K562 (cell line): ENCODE measurements around the gene SETD3. TPM values are rescaled to one million over a fixed set of nuclear protein-coding genes. Genes with fewer than 3 reads are reported as not detected.

Source experiments
- ATAC-seq: fragments of 200-7000 bp; cut with Tn5 transposase; 3 replicates; pipeline ENCODE4 v1.9.1; 2020; ENCODE audit warnings: moderate library complexity
- BruUV-seq: library from RNA; stranded (reverse); fragments of 400-500 nt; replicated peaks from 2 replicates; lab custom pipeline; 2021; lab: Mats Ljungman, UMichigan
- CTCF ChIA-PET: fragments of 300-600 bp; formaldehyde crosslinking; extraction: SDS; loops from one replicate; lab custom pipeline; 2021; ENCODE audit warnings: low intra/inter-chr PET ratio; lab: Yijun Ruan, JAX
- POLR2A ChIA-PET: fragments of 300-600, 350-650 bp; sonication (Branson Sonifier 250); formaldehyde crosslinking; extraction: SDS; loops from one replicate; lab custom pipeline; 2021; ENCODE audit warnings: antibody characterized with exemption, inconsistent platforms; lab: Yijun Ruan, JAX
- DNase-seq, 4 experiments: peaks; one replicate each; pipeline versions ENCODE4 v3.0.0 to v3.0.0-alpha.2; 2011 to 2018; ENCODE audit warnings: low spot score in 3 of 4, mixed read lengths in 3 of 4; ENCODE audit errors: extremely low read depth in 1 of 4
- FAIRE-seq: peaks from 2 replicates; lab custom pipeline; 2011; peaks lifted over from hg19 to GRCh38; lab: Jason Lieb, UNC
- H2AFZ ChIP-seq: 2 replicates; pipeline ENCODE4 v1.6.0; 2011; ENCODE audit warnings: low read depth, low read length, control low read depth, inconsistent platforms
- H3K27ac ChIP-seq: fragments of 200-600 bp; 3 replicates; pipeline ENCODE4 v1.8.0; 2011; ENCODE audit warnings: low read depth, mild to moderate bottlenecking, control low read depth, inconsistent platforms, low read length, moderate library complexity, mixed read lengths; ENCODE audit errors: extremely low read depth
- H3K27me3 ChIP-seq, 2 experiments: fragments of 300-600 bp in 1 of 2; 2 replicates in 1 of 2; 3 replicates in 1 of 2; pipeline versions ENCODE4 v1.6.0 to v1.8.0; 2011; ENCODE audit warnings: inconsistent platforms in 2 of 2, low read length in 2 of 2, mild to moderate bottlenecking in 1 of 2, mixed read lengths in 1 of 2, moderate library complexity in 1 of 2; ENCODE audit not compliant: control insufficient read depth in 2 of 2, insufficient read depth in 2 of 2
- H3K36me3 ChIP-seq: fragments of 300-600 bp; 3 replicates; pipeline ENCODE4 v1.8.0; 2011; ENCODE audit warnings: mild to moderate bottlenecking, low read length, inconsistent platforms; ENCODE audit not compliant: control insufficient read depth, insufficient read depth
- H3K4me1 ChIP-seq, 2 experiments: fragments of 200-600 bp in 1 of 2; replicated peaks in 1 of 2; 2 replicates in 1 of 2; 3 replicates in 1 of 2; pipeline versions ENCODE4 v1.5.1 to v1.8.0; 2011; ENCODE audit warnings: inconsistent platforms in 2 of 2, low read length in 2 of 2, mild to moderate bottlenecking in 1 of 2, mixed read lengths in 1 of 2, moderate library complexity in 1 of 2; ENCODE audit not compliant: control insufficient read depth in 2 of 2, insufficient read depth in 2 of 2
- H3K4me2 ChIP-seq: 2 replicates; pipeline ENCODE4 v1.6.1; 2011; ENCODE audit warnings: low read length, control low read depth, inconsistent platforms, mixed read lengths; ENCODE audit not compliant: insufficient read depth
- H3K4me3 ChIP-seq: fragments of 200-600 bp; sonication (generic), shearing (Covaris generic); 2 replicates; pipeline ENCODE4 v1.5.1; 2016; ENCODE audit warnings: control low read depth, inconsistent platforms
- H3K79me2 ChIP-seq: fragments of 200-600 bp; 3 replicates; pipeline ENCODE4 v1.8.0; 2011; ENCODE audit warnings: low read length, inconsistent platforms; ENCODE audit not compliant: control insufficient read depth, insufficient read depth
- H3K9ac ChIP-seq, 2 experiments: 2 replicates each; pipeline versions ENCODE4 v1.6.0 to v1.6.1; 2011; ENCODE audit warnings: low read depth in 2 of 2, low read length in 2 of 2, control low read depth in 1 of 2, inconsistent platforms in 1 of 2, mild to moderate bottlenecking in 1 of 2, mixed read lengths in 1 of 2; ENCODE audit not compliant: insufficient read depth in 1 of 2
- H3K9me1 ChIP-seq: one replicate; pipeline ENCODE4 v1.6.0; 2011; ENCODE audit warnings: inconsistent platforms, mild to moderate bottlenecking, low read length, moderate library complexity; ENCODE audit not compliant: control insufficient read depth, insufficient read depth
- H3K9me3 ChIP-seq: replicated peaks from 2 replicates; pipeline ENCODE4 v1.5.1; 2011; ENCODE audit warnings: low read depth, low read length, inconsistent platforms; ENCODE audit not compliant: control insufficient read depth, insufficient read depth
- H4K20me1 ChIP-seq: replicated peaks from 2 replicates; pipeline ENCODE4 v1.6.1; 2011; ENCODE audit warnings: low read length, inconsistent platforms, mixed read lengths; ENCODE audit not compliant: control insufficient read depth, insufficient read depth
- ARID3A ChIP-seq: IDR thresholded peaks from 2 replicates; pipeline ENCODE4 v1.6.1; 2012; ENCODE audit warnings: low read depth, low read length, improper control_type of control experiment, borderline replicate concordance
- ZFP91 ChIP-seq: sonication (generic); formaldehyde crosslinking; IDR thresholded peaks from 2 replicates; pipeline ENCODE4 v1.8.0; 2022; ENCODE audit warnings: mild to moderate bottlenecking, missing genetic modification reagents
- WGBS: fragments of 100-300 bp; shearing (Covaris generic); methylation state at CpG from one replicate; pipeline ENCODE4 v1.1.6; 2016; ENCODE audit warnings: low coverage, mixed read lengths; ENCODE audit not compliant: insufficient coverage; ENCODE audit errors: missing lambda C conversion rate; 5-methylcytosine and 5-hydroxymethylcytosine counted together
- in situ Hi-C: fragments of 300-500 bp; cut with MboI; formaldehyde crosslinking; loops from 4 replicates; pipeline ENCODE4 v1.15.0; 2018; ENCODE audit warnings: inconsistent platforms, mixed read lengths
- intact Hi-C: fragments of 100-400 bp; cut with micrococcal nuclease; formaldehyde crosslinking; loops from 2 replicates; pipeline ENCODE4 v1.14.2; 2022
- polyA plus RNA-seq, 8 experiments: library from polyadenylated mRNA; depleted of rRNA in 4 of 8; stranded (reverse) in 5 of 8; unstranded in 3 of 8; fragments of >200 nt; fragmentation: Nextera tagmentation in 2 of 8; fragmentation: Illumina TruSeq in 1 of 8; extraction: Ambion mirVana in 2 of 8; extraction: Trizol in 1 of 8; gene quantifications; 2 replicates each; pipeline versions ENCODE4 v1.2.1 to v1.2.3, GENCODE V29; 2011 to 2014; ENCODE audit warnings: inconsistent platforms in 1 of 8, missing spikeins in 1 of 8
- total RNA-seq, 7 experiments: library from RNA; depleted of rRNA in 6 of 7; stranded (reverse); fragments of >200 nt in 6 of 7; fragmentation: Illumina TruSeq in 2 of 7; extraction: Trizol in 2 of 7; gene quantifications; 2 replicates each; pipeline versions ENCODE4 v1.2.1 to v1.2.3, GENCODE V29; 2011 to 2021; ENCODE audit warnings: low replicate concordance in 1 of 7

Gene SETD3
- total and polyA plus RNA-seq, 9 of the 15 experiments (the other 6 are each of a cell fraction or from before 2014, with no cell fraction given) = 8.5 to 35.9 (median 26.5) TPM

- H3K9ac ChIP-seq = no peak overlapping the region; a peak in 1 of 4 replicates
- H3K4me2 ChIP-seq = no peak overlapping the region
- in situ Hi-C loops = no loop called here
- H3K4me3 ChIP-seq = no peak overlapping the region
- H3K9me3 ChIP-seq = no peaks in the 10 kb centered on the region
- no TSS peak for BruUV-seq
- no peaks in the 10 kb centered on the region for H3K9me1 ChIP-seq
- H3K27me3 ChIP-seq = no peaks in the 10 kb centered on the region
- WGBS = 96% methylated on average over 9 of the region's 14 CpGs
- H3K36me3 ChIP-seq = peaks cover 94% of the 10 kb centered on the region
- no peak for FAIRE-seq
- no peak for TF ChIP-seq ZFP91 (CRISPR knock-in tag)
- TF ChIP-seq ARID3A = no peak
- no peaks in the 10 kb centered on the region for H3K4me1 ChIP-seq
- no peaks in the 10 kb centered on the region for H3K79me2 ChIP-seq
- CTCF ChIA-PET = no interaction called here
- ATAC-seq = no peak
- DNase-seq = no peak
- intact Hi-C loops = no loop called here
- H4K20me1 ChIP-seq = no peaks in the 10 kb centered on the region
- POLR2A ChIA-PET = no interaction called here
- H2AFZ ChIP-seq = no peak overlapping the region
- no peak overlapping the region for H3K27ac ChIP-seq
These were observed 22.3 kb upstream of the SETD3 start for GRCh38 chr14:99502989-99503421.
